HG03520 (cell line): ENCODE measurements around the gene RBP5.

ENCODE experiments used
- ATAC-seq: cut with Tn5 transposase; IDR thresholded peaks from one replicate; pipeline ENCODE4 v1.9.1; 2021; ENCODE audit warnings: mild to moderate bottlenecking, moderate library complexity; ENCODE audit not compliant: unreplicated experiment

RBP5 gene, protein sequence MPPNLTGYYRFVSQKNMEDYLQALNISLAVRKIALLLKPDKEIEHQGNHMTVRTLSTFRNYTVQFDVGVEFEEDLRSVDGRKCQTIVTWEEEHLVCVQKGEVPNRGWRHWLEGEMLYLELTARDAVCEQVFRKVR

DNA sequence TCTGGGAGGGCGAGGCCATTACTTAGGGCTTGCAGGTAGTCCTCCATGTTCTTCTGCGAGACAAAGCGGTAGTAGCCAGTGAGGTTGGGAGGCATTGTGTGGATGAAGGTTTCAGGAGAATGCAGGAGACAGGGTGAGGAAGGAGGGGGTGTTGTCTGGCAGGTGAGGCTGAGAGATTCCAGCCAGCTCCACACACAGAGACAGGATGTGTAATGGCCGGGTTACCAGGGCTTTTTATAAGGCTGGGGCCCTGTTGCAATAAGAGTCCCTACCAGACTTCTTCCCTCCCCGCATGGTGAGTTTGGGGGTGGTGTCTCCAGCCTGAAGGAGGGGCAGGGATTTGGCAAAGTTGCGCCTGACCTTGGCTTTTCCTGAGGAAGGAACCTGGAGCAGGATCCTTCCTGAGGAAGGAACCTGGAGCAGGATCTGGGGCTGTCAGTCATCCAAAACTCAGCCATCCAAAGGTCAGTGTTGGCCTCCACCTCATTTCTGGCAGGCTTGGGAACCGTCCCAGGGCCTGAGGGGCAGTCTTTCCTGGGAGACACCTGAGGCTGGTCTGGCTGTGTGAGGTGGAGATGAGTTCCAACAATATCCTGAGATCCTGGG, at the start of gene RBP5:
Gene RBP5, minus strand, starts transcription at position 209 of the 606 bp plus-strand sequence. Its CDS starts 114 bp downstream, at position 95.
- no peak for ATAC-seq

DNA sequence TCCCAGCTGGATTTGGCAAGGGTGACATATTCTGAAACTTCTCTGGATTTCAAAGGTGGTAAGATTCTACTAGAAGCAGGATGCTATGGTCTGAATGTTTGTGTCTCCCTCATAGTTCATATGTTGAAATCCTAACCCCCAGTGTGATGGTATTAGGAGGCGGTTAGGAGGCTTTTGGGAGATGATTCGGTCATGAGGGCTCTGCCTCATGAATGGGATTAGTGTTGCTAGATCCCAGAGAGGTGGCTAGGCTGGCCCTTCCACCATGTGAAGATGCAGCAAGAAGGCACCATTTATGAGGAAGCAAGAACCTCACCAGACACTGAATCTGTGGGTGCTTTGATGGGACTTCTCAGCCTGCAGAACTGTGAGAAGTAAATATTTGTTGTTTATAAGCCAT, 49.8 kb upstream of the RBP5 start:
- no peak for ATAC-seq

DNA sequence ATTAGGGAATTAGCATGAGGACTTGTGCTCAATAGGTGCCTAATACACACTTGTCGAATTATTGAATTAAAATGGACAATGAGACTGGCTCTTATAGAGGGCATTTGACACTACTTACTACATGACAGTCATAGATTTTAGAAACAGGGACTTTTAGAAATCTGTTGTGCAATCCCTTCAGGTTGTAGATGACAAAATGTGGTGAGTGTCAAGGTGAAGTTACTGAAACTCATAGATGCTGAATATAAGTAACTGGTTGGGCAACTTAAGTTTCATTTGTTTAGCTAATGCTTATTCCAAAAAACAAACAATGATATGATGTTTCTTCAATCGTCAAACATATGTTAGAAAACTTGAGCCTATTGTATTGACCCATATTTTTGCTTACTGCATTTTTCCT, 47.9 kb upstream of the RBP5 start:
- ATAC-seq: no peak

DNA sequence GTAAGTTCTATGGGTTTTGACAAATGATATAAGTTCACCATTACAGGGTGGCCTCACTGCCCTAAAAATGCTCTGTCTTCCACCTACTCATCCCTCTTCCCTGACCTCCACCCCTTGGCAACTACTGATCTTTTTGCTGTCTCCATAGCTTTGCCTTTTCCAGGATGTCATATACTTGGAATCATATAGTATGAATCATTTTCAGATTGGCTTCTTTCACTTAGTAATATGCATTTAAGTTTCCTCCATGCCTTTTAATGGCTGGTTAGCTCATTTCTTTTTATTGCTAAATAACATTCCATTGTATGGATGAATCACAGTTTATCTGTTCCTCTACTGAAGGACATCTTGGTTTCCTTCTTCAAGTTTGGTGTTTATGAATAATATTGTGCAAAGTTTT, 46.8 kb upstream of the RBP5 start:
- ATAC-seq: no peak

DNA sequence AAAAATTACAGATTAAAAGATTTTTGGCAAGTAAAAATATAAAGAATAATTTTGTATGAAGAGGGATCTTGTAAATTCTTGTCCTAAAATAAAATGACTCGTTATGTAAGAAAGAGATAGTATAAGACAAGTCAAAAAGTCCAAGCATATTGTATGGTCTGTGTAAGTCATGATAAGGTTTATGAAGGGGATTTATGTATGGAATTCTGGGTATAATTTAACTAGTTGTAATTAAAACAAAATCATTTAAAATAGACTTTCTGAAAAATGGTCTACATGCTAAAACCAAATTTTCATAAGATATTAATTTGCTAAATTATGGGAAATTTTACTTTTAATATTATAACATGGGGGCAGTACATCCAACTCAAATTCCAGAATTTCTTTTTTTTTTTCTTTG, 43.2 kb upstream of the RBP5 start:
- ATAC-seq: no peak

DNA sequence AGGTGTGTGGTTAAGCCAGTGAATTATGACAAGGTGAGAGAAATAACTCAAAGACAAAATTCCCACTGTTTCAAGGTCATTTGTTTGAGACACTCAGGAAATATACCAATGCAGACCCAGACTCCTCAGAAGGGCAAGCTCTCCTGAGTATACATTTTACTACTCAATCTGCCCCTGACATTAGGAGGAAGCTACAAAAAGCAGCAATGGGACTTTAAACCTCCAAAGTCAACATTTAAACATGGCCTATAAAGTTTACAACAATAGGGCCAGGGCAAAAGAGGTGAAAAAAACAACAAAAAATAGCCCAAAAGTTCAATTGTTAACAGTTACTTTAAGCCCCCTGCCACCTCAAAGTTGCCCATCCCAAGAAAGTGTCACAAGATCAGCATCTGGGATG, 41.3 kb upstream of the RBP5 start:
- no peak for ATAC-seq

DNA sequence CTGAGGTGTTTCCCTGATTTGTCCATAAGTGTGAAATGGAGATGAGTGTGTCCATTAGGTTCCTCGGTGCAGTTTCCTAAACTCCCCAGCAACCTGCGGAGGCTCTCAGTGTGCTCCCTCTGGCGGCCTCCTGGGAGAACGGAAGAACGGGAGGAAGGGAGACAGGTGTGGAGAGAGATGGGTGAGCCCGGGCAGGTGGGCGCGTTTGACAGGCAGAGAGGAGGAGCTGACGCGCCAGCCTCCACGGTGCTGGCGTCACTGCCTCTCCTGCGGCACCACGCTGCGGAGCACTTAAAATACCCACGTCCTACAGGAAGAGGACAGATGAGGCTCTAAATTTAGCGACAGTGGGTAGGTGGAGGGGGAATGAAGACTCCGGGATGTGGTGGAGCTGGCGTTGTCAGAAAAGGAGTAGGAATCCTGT, 34.0 kb upstream of the RBP5 start:
- ATAC-seq: no peak

DNA sequence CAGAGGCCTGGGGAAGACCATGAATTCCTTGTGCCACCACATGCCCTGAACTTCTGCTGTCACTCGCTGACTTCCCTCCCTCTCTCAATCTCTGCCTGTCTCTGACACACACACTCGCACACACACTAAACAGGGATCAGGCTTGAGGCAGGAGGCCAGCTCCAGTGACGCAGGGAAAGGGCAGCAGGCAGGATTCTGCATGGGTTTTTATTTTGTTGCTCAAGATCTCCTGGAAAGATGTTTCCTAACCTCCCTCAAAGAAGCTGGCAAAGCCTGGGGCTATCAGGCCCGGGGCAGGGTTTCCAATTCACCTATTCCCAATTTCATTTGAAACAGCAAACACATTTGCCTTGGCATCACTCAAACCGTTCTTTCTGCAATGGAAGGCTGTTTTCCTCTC, 33.1 kb upstream of the RBP5 start:
- no peak for ATAC-seq

DNA sequence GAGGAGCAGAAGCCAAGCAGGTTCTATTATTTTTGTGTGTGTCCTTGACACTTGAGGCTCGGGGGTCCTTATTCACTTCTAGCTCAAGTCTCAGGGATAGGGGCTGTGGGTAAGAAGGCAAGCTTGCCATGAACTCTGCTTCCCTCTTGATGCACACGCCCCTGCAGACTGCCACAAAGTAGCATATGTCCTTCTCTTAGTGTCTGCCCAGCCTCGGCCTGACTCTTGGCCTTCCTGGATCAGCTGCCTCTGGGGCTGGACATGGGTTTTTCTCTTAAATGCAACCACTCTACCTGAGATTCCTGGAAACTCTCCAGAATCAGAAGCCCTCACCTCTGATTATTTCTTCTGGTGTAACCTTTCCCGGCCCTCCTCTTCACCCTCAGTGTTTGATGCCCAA, 32.6 kb upstream of the RBP5 start:
- ATAC-seq: no peak

DNA sequence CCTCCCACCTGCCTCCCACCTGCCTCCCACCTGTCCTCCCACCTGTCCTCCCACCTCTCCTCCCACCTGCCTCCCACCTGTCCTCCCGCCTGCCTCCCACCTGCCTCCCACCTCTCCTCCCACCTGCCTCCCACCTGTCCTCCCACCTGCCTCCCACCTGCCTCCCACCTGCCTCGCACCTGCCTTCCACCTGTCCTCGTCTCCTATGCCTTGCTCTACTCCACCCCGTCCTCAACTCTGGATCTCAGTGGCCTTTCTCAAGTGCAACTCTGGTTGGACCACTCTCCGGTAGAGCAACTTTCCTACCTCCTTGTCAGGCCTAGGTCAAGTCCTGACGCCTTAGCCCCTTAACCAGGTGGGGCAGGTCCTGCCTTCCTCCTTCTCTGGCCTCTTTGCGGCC, 31.5 kb upstream of the RBP5 start:
- ATAC-seq: no peak

DNA sequence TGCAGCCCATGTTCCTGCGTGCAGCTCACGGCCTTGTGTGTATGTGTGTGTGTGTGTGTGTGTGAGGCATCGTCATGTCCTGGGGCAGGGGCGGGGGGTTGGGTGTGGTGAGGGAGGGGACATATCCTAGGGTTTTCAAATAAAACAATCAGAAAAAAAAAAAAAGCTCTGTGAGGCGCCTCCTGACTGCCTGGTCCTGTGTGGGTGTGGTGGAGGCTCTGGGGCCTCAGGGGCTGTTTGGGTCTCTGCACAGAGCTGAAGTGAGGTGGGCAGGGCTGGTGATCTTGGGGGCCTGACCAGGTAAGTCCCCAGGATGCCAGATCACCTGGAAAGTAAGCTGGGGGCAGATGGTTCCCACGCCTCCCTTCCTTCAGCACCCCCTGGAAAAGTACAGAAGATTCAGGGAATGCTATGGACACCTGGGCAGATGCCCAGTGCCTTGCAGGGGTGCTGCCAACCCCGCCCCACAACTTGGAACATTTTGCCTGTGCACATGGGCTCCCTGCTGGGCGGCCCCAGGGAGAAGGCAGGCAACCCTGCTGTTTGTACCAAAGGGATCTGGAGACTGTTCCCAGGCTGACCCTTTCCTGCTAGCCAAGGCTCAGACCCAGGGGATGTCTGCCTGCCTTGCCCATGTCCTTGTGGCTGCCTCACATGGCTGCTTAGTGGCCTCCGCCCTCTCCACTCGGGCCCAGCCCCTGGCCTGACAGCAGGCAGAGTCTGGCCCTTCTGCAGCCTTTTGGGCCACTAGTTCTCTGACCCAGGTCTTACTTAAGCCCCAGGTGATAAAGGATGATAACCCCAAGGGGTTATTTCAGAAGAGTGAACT, 30.3 kb upstream of the RBP5 start:
- ATAC-seq: no peak

DNA sequence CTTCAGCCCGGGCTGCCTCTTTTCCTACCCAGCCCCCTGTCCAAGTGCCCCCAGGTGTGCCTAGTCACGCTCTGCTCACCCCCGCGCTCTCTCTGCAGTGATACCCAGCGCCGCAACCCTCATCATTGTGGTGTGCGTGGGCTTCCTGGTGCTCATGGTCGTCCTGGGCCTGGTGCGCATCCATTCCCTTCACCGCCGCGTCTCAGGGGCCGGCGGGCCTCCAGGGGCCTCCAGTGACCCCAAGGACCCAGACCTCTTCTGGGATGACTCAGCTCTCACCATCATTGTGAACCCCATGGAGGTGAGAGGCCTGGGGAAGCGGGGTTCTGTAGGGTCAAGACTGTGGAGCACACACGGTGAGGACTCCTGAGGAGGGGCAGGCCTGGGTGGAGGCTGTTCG, 28.7 kb upstream of the RBP5 start:
- ATAC-seq: no peak

DNA sequence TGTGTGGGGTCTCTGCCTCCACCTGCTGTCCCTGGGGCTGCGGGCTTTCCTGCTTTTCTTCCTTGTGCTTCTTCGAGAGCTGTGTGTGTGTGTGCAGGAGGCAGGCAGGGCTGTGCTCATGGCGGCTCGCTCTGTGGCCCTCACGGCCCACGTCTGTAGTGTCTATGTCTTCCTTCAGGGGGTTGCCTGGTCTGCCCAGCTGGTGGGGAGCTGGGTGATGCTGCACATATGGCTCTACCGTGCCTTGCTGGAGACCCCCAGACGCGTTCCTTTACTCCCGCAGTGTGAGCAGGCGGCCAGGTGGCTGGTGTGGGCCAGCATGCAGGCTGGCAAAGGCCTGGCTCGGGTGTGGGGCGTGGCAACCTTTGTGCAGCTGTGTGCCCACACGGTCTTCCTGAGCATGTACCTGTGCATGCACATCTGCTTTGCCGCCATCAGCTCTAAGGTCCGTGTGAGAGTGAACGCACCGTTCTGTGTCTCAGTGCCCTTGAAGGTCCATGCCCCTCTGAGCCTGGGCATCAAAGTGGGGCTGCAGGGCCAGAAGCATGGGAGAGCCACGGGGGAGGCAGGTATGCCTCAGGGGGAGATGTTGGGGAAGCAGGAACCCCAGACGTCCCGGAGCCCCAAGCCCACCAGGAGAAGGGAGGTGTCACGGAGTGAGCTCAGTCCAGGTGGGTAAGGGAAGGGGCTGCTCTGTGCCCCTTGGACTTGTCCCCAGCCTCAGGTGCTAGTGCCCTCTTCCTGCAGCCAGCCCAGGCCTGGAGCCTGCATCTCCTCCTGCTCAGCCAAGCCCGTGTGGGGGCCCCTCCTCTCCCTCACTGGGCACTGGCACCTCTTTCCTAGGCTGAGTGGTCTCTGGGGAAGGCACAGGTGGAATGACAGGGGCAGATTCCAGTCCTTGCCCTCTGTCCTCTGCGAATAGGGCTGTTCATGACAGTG, 27.8 kb upstream of the RBP5 start:
- ATAC-seq: no peak

DNA sequence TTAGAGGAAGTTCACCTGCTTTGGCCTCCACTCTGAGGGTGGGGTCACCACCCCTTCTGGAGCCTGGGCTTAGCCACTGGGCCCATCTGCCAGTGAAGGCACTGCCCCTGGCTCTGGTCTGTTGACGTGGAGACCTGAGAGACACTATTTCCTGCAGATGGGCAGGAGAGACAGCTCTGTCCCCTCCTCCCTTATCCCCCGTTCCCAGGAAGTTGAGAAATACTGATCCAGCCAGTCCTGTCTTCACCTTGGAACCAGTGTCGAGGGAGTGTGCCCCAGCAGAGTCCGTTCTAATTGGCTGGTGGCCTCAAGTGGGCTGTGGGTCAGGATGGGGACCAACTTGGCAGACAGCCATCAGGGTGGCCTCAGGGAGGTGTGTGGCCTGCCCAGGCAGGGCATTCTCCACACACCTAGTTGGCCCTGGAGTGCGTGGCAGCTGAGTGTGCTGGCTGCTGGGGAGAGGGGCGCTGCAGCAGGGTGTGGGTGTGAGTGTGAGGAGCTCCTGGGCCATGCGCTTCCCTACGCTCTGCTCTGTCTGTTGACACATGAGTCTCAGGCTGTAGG, 26.9 kb upstream of the RBP5 start:
- ATAC-seq: no peak

DNA sequence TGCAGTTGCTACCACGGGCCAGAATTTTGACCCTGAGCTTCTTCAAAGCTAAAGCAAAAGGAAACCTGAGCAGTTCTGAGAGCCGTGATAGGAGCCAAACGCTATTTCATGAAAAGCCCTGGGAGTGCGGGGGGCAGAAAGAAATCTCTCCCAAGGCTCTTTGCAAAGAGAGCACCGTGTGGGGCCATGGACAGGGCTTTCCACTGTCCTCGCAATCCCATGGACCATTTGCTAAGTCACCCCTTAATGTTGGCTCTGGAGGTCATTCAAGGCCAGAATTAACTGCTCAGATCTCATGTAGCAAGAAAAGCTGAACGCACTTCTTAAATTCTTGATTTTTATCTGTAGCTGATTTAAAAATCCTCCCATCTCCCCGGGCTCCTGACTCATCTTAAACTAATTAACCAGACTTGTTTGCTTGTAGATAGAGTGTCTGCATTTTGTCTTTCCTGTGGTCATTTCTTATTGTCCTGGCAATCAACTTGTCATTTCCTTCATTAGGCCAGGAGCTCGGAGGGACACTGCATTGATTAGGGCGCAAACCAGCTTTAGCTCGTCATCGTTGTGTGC, 26.3 kb upstream of the RBP5 start:
- ATAC-seq: no peak

DNA sequence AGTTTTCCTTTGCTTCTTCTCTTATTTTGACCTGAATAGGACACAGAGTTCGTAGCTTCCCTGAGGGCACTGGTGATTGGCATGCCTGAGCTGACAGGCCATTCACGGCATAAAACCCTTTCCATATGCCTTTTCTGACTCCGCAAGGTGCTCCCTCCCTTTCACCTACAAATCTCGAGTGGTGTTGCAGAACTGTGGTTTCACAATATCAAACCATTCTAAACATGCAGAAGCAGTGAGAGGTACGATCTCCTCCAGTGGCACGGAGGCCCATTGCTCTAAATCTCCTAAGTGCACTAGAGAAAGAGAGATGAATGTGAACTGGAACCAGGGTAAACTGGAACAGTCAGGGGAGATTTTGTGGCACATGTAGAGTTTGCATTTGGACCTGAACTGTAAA, 25.4 kb upstream of the RBP5 start:
- no peak for ATAC-seq

DNA sequence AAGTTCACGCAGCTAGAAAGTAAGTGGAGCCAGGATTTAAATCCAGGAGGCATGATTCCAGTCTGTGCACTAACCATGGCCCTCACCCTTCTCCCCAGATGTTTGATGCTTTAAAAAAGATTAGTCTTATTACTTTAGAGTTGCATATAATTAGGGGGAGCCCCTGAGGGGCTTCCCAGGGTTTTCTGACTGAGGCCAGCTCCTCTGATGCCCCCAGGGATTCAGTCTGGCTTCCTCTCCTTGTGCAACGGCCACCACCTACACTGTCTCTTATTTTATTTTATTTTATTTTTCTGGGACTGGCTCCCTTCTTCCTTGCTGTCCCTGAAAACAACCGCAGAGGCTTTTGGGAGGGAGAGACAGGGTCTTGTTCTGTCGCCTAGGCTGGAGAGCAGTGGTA, 24.1 kb upstream of the RBP5 start:
- ATAC-seq: no peak

DNA sequence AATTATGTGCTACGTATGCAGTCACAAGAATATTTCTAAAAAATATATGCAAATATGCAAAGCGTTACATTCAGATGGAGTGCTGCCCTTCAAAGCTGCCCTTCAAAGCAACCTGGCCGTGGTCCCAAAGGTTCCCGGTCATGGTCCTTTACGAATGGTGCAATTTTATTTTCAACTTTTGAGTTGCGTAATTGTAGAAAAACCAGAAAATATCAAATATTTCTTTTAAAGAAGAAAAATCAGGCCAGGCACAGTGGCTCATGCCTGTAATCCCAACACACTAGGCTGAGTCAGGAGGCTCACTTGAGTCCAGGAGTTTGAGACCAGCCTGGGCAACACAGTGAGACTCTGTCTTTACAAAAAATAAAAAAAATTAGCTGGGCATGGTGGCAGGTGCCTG, 22.8 kb upstream of the RBP5 start:
- no peak for ATAC-seq

DNA sequence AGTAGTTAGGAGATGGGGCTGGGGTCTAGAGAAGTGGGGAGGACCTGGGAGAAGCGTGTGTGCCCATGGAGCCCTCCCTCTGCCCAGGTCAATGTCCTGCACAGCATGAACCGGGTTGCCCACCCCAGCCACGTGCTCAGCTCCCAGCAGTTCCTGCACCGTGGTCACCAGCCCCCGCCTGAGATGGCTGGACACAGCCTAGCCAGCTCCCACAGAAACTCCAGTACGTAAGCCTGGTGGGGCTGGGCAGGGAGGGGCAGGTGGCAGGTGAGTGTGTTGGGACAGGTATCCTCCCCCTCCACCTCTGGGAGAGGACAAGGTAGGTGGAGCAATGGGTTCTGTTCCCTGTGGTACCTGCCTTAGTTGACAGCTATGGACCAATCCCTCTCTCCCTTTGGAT, 22.2 kb upstream of the RBP5 start:
- no peak for ATAC-seq

DNA sequence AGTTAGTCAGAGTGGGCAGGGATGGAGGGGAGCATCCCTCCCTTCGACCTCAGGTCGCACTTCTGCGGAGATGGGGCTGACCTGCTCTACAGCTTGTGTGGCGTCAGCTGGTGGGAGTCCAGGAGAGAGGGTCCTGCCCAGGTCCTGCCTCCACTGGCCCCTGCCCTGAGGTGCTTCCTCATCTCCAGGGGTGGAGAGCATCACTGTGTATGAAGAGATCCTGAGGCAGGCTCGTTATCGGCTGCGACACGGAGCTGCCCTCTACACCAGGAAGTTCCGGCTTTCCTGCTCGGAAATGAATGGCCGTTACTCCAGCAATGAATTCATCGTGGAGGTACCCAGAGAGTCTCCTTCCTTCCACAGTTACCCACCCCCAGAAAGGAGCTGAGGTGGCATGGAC, 21.7 kb upstream of the RBP5 start:
- ATAC-seq: no peak

DNA sequence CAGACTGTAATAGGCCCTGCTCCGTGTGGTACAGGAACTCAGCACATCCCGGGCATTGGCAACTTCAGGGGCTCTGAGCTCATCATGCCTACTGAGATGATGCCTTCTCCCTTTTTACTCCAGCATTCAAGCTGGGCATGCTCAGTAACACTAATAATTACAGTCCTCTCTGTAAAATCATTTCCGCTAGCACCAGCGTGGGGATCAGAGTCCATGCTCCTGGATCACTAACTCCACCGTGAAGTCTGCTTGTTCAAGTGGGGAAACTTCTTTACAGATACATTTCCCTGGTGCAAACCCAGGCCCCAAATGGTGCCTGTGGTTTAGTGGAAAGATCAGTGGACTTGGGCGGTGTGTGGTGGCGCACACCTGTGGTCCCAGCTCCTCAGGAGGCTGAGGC, 18.2 kb upstream of the RBP5 start:
- no peak for ATAC-seq
